HG02885 (cell line): ENCODE measurements around the gene DNPH1.
A peak's percentile ranks its signal among the peaks of the same experiment; 100 is the strongest.

Source experiments
- ATAC-seq: cut with Tn5 transposase; IDR thresholded peaks from one replicate; pipeline ENCODE4 v1.9.1; 2021; ENCODE audit warnings: mild to moderate bottlenecking; ENCODE audit not compliant: unreplicated experiment, poor library complexity

Gene DNPH1

DNA sequence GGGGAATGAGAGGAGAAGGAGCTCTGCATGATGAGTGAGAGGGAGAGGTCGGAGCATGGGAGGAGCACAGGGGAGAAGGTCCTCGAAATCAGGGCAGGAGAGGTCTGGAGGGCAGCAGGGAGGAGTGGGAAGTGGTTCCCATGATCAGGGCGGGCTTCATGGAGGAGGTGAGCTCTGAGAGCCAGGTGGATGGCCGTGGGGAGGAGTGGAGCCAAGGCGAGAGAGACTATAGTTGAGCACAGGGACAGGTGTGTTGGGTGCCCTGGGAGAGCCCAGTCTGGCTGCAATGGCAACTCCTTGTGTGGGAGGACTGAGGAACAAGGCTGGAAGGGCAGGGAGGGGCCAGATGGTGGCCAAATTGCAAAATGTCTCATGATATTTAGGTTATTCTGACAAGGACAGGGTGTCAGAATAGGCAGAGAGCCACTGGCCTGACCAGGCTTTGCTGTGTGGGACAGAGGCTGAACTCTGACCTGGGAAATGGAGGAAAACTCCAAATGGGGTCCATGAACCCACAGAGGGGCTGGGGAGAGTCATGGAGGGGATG is 35.4 kb upstream of the DNPH1 start:
- no peak for ATAC-seq

DNA sequence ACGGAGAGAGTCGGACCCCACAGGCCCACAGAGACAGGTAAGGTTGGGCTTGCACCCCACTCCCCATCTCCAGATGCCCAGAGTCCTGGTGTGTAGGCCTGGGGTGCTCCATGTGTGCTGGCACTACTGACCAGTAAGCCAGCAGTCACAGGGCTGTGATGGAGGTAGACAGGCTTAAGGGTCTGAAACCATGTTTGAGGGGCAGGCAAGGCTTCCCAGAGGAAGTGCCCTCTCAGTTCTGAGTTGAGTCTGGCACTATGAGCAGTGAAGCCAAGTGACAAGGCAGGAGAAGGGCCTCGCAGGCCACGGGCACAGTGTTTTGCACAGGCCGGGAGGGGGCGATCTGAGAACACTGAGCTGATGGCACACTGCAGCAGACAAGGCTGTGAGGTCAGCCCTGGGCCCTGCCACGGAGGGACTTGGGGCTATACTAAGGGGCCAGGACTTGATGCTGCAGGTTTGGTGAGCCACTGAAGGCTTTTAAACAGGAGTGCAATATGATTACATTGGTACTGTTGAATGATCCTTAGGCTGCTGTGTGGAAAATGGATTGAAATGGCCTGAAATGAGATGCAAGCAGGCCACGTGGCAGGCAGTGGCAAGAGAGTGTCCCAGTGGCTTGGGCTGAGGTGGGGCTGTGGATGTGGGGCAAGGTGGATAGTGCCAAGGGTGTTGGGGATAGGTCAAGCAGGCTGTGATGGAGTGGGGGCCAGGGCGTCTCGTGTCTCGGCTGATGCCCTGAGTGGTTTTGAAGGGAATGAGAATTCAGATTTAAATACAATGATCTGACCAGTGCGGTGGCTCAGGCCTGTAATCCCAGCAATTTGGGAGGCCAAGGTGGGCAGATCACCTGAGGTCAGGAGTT is 34.3 kb upstream of the DNPH1 start:
- ATAC-seq = peak; percentile 75

DNA sequence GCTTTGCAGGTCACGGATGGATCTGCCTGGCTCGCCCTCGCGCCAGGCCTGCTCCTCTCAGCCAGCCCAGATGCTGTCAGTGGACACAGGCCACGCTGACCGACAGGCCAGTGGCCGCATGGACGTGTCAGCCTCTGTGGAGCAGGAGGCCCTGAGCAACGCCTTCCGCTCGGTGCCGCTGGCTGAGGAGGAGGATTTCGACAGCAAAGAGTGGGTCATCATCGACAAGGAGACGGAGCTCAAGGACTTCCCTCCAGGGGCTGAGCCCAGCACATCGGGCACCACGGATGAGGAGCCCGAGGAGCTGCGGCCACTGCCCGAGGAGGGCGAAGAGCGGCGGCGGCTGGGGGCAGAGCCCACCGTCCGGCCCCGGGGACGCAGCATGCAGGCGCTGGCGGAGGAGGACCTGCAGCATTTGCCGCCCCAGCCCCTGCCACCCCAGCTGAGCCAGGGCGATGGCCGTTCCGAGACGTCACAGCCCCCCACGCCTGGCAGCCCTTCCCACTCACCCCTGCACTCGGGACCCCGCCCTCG is 33.6 kb upstream of the DNPH1 start:
- no peak for ATAC-seq

DNA sequence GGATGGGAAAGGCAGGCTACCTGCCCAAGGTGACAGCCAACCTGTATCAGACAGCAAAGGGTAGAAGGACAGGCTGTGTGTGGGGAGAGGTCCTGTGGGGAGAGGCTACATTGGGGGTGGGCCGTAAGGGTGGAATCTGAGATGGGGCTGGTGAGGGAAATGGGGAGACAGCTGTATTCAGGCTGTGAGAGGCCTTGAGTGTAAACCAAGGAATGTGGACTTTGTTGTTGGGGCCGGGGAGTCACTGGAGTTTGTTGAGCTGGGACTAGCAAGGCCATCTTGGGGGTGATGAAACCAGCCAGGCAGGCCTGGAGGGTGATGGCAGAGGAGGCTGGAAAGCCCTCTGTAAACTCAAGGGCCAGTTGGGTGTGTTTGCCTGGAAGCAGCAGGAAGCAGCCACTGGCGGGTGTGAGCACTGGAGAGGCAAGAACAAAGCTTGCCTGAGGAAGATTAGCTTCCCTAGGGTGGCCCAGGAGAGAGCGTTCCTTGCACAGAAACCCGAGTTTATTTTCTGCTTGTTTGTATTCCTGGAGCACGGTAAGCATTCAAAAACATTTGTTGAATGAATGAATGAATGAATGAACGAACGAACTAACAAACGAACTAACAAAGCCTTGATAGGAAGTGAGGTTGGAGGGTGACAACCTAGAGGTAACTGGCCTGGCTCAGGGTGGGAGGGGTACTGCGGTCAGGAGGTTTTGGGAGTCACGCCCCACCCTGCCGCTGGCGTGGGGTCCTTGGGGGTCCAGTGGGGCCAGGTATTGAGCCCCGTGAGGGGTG is 32.9 kb upstream of the DNPH1 start:
- ATAC-seq = no peak

DNA sequence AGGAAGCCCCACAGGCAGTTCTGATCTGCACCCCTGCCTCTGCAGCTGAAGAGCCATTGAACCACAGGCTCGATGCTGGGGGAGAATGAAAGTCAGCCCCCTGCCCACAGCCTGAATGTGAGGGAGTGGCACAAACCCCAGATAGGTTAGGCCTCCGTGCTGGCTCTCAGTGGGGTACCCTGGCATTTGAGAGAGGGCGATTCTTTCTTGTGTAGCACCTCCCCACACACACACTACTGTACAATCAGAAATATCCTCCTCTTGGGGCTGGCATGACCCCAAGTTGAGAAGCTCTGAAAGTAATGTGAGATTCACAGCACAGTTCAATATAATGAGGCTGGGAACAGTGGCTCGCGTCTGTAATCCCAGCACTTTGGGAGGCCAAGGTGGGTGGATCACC is 31.9 kb upstream of the DNPH1 start:
- no peak for ATAC-seq

DNA sequence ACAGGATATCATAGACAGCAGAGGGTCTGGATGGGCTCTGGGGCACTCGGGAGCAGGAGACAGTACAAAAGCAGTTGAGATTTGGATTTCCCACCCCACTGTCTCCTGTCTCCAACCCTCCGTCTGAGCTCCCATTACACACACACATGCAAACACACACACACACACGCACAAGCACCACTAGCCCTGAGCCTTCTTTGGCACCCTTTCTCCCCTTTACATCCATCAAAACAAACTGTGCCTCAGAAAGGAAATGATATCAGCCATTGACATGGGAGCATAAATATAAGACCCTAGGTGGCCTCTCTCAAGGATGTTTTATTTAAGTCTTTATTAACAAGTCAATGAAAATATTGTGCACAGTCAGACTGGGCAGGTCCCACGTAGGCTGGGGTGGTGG is 31.5 kb upstream of the DNPH1 start:
- ATAC-seq = no peak

DNA sequence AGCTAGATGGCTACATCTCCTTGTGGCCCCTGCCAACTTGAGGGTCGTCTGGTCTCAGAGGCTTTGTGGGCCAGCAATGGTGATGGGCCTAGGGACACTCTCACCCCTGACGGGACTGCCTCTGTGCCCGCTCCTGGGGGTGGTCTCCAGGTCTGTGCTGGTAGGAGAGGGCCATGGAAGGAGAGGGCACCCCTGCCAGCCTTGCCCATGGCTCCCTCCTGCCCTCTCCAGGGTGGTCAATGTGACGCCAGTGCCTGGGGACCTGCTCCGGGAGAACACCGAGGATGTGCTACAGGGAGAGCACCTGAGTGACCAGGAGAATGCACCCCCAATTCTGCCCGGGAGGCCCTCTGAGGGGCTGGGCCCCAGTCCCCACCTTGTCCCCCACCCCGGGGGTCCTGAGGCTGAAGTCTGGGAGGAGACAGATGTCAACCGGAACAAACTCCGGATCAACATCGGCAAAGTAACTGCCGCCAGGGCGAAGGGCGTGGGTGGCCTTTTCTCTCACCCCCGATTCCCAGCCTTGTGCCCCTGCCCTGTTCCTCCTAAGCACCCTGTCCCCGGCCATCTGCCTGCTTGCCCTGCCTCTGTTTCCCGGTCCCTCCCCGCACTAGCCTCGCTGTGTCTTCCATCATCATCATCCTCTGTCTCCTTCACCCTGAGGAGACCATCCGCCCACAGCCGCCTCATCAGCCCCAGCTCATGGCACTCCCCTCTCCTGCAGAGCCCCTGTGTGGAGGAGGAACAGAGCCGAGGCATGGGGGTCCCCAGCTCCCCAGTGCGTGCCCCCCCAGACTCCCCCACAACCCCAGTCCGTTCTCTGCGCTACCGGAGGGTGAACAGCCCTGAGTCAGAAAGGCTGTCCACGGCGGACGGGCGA is 29.8 kb upstream of the DNPH1 start:
- no peak for ATAC-seq

DNA sequence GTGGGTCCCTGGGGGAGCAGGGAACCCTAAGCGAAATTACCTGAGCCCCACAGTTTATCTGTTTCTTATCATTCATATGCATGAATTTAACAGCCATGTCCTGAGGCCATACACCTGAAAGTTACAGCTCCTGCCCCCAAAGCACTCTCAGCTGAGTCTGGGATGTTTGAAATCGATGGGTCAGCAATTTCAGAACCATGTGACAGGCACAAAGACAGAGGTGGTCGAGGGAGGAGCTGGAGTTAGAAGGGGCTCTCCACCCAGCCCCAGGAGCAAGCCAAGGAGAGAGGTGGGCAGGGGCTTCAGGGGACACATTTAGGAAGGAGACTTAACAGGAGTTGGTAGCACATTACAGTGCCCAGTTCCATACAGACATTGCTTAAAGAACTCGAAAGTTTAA is 28.9 kb upstream of the DNPH1 start:
- ATAC-seq = no peak

DNA sequence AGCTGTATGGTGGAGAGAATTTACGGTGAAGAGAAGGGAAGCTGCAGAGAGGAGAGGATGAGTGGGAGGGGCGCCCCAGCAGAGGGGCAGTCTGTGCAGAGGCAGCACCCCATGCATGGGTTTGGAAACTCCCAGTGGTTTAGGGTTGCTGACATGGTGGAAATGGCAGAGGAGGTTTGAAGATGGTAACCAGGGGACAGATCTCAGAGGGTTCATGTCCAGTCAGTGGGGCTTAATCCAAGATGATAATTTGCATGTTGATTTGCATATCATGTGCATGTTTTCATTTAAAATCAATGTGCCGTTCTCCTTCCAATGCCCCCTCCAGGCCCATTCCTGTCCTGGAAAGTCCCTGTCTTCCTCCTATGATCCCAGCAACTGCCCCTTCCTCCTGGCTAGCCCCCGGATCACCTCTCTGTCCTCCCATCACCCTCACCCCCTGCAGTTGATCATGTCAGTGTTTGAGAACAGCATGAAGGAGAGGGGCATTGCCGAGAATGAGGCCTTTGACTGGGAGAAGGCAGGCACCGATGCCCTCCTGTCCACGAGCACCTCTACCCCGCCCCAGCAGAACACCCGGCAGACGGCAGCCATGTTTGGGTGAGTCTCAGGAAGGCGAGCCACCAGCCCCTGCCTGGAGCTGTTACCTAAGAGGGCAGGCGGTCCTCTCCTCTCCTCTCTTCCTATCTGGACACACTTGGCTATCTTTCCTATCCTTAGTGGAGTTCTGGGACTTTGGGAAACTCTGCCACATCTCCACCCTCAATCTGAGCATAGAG is 28.3 kb upstream of the DNPH1 start:
- ATAC-seq = no peak

DNA sequence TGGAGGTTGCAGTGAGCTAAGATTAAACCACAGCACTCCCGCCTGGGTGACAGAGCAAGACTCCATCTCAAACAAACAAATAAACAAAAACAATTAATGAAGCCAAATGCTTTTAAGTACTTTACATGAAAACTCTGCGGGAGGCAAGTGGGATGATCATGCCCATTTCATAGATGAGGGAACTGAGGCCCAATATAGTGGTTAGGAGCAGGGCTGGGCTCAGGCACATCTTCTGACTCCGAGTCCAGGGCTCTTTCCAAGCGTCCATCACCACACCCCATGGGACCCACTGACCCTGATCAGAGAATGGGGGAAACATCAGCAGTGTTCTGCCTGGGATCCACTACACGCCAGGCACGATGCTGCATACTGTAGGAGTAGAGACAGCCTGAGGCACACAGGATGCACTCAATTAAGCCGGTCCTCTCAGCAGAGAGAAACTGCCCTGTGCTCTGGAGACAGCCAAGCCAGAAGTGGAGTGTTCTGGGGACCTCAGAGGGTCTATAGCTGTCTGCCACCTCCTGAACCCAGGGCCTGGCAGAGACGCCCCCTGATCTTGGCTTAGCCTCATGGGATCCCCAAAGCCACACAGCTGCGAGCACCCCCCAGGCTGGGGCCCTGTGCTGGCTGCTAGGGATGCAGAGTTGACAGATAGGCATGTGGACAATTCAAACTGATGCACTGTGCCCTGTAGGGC is 27.5 kb upstream of the DNPH1 start:
- ATAC-seq = no peak

DNA sequence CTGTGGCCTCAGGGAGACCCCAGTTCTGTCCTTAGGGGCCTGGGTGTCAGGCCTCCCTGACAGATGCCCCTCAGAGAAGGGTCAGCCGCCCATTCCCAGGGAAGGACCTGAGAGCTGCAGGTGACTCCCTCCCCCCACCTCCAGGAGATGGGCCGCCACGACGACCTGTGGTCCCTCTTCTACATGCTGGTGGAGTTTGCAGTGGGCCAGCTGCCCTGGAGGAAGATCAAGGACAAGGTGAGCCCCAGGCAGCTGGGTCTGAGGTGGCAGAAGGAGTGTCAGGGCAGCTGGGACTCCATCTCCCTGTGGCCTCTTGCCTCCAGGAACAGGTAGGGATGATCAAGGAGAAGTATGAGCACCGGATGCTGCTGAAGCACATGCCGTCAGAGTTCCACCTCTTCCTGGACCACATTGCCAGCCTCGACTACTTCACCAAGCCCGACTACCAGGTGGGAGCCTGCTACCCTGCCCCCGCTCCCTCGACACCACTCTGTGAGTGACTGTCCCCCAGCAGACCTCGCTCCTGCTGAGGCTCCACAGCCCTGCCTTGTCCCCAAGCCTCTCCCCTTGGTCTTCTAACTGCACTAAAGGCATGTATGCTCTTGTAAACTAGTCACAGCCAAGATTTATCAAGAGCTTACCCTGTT is 26.2 kb upstream of the DNPH1 start:
- no peak for ATAC-seq

DNA sequence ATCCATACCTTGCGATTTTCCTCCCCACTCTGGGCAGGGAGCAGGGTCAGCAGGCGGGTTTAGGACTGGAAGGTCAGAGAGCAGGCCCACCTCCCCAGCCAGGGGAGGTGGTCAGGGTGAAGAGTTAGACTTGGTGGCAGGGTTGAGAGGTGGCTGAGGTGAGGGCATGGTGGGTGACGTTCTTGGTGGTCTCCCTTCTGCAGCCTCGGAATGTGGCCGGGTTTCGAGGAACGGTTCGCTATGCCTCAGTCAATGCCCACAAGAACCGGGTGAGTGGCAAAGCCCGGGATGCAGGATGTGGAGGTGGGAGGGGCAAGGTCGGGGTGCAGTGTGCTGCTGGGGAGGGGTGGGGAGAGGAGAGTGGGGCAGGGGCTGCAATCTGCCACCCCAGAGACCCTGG is 25.6 kb upstream of the DNPH1 start:
- no peak for ATAC-seq

DNA sequence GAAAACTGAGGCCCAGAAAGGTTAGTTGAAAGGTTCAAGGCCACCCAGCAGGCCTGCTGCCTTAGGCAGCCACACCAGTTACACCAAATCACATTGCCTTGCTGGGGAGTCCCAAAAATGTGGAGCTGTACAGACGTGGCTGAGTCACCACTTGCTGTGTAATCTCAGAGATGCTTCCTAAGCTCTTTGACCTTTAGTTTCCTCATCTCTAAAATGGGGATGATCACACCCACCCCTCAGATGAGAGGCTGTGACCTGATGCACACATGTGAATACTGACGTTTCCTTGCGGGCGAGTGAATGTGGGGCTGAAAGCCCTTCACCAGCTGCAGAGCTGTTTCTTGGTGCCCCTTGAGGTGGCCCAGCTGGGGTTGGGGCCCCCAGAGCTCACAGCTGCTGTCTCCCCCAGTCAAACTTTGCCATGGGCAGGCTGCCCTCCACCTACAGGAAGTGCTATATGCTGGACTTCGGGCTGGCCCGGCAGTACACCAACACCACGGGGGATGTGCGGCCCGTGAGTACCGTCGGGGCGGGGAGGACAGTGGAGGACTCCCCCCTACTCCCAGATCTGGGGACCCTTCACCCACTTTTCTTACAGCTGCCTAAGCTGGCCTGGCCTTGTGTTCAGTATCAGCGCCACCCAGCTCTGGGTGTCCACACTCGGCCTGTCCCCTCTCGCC is 25.0 kb upstream of the DNPH1 start:
- no peak for ATAC-seq

DNA sequence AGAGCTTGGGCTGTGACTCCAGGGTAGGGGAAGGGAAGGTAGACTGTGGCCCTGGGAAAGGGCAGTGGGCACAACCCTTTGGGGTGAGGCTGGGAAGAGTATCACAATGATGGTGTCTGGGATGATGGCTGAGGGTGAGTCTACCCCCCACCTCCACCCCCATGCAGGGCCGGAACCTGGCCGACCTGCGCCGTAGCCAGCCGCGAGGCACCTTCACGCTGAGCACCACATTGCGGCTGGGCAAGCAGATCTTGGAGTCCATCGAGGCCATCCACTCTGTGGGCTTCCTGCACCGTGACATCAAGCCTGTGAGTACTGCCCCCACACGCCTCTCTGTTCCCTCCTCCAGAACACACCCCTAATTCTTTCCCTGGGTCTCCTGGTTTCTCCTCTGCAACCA is 24.1 kb upstream of the DNPH1 start:
- ATAC-seq = no peak

DNA sequence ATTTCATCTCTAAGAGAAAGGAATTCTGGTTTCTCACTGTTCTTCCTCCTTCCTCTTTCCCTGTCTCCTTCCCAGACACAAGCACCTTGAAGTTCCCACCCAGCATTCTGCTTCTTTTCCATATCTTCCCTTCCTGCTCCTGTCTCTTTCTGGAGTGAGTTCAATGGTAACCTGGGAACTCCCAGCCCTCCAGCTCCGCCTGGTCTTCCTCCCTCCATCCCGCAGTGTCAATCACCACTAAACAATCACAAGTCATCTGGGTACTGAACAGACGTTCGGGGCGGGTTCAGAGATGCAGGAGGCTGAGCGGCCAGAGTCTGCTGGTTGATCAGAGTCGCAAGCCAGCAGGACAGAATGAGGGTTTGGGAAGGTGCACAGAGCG is 21.7 kb upstream of the DNPH1 start:
- ATAC-seq = no peak

DNA sequence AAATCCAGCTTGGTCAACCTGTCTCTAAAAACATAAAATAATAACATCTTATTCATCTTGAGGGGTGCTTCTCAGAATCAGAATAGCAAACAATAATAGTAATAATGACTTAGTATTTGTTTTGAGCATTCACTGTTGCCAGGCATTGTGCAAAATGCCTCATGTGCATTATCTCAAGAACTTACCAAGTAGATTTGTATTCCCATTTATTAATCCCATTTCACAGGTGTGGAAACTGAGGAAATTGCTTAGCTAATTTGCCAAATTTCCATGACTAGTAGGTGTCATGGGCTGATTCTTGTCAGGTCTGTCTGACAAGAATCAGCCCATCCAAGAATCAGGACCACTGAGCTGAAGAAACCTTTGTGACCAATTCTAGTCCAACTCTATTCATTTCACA is 19.5 kb upstream of the DNPH1 start:
- no peak for ATAC-seq

DNA sequence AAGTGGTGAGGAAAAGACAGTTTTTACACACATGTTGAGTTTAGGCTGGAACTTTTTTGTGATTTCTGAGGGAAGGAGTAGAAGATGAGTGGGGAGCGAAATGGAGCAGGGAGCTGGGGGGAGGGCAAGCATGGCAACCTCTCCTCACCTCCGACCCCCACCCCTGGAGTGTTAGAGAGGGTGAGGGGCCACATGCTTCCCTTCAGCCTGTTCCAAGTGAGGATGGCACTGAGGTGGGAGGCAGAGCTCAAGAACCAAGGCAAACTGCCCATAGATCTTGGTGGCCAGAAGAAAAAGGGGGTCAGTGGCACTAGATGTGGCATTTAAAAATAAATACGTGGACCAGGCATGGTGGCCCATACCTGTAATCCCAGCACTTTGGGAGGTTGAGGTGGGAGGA is 18.8 kb upstream of the DNPH1 start:
- ATAC-seq = no peak
